HG03457 (cell line): ENCODE measurements around the gene SDR42E1.
"Not testable (repeated sequence)": the region's sequence is repeated elsewhere in the genome, so short reads cannot be mapped to it uniquely, and the experiment has no call there.

Experiments used
- ATAC-seq: cut with Tn5 transposase; IDR thresholded peaks from one replicate; pipeline ENCODE4 v1.9.1; 2021; ENCODE audit warnings: moderate number of reproducible peaks; ENCODE audit not compliant: unreplicated experiment

The SDR42E1 gene

DNA sequence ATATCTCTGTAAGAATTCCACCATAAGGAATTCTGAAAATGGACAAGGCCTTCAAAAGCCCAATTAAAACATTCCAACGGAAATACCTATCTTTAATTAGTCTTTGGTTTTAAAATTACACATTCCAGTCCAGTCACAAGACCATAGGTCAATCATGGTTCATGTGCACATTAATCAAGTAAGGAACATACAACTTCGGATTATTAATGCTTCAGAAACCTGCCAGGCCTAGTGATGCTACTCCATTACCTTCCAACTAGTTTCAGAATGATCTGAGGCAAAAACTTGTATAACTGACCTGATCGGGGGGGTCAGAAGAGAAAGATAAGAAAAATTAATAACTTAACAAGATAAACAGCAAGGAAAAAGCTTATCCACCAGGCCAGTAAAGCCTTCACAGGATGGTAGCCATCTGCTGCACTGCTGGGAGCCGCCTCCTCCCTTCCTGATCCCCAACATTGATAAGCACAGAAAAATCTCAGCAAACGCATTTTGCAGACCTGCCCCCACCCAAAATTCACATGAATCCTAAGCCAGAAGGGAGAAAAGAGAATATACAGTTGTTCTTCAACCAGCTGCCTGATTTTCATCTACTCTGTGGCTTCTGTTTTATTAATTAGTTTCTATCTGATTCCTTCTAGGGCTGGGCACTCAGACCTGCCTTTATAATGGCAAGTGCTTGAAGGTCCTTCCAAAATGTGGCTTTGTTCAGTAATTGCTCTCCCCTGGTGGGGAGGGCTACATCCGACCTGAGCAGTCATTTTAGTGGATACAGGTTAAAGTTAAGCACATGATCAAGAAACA, 6.0 kb downstream of the SDR42E1 start:
- no peak for ATAC-seq

DNA sequence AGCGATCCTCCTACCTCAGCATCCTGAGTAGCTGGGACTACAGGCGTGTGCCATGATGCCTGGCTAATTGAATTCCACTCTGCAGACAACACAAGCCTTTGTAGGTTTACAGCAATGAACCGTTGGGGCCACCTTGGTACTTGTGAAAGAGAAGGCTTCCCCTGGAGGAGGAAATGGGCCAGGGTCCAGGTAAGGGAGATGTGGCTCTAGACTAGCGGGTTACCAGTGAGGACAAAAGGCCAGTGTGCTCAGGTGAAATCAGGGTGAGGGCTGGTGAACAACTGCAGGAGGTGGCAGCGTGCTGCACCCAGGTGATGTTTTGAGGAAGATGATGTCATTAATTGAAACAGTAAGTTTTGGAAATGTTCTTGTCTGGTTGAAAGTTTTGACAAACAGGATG, 6.7 kb downstream of the SDR42E1 start:
- ATAC-seq = no peak

DNA sequence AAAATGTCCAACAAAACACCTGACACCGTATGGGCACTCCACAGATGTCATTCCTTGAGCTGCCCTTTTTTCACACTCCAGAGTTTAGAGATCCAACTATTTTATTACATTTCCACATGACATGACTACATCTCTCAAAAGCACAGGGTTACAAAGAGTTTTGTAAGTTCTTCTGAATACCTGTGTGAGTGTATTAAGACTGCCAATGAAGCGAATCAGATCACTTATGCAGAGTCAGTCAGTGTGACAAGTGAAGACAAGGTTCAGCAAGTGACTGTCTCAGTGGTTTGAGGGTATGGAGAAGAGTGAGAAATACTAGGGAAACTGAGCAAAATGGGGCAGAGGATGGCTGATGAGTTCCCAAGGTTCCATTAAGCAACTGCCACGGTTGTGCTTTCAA, 8.4 kb downstream of the SDR42E1 start:
- no peak for ATAC-seq

DNA sequence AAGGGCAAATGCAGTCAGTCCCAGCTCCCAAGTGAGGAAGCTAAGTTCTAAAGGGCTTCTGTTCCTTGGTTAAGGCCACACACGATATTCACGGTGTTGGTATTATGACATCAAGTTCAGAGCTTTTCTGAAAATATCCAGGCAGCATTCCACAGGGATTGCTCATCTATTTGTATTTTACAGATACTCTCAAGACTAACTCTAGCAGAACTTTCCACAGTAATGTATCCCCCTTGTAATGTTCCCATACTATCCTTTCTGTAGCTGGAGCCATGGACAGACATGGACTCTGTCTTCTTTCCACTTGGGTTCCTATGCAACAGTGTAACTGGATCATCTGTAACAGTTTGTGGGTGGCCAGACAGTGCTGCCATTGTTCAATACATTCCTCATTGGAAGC, 13.5 kb downstream of the SDR42E1 start:
- ATAC-seq = no peak

DNA sequence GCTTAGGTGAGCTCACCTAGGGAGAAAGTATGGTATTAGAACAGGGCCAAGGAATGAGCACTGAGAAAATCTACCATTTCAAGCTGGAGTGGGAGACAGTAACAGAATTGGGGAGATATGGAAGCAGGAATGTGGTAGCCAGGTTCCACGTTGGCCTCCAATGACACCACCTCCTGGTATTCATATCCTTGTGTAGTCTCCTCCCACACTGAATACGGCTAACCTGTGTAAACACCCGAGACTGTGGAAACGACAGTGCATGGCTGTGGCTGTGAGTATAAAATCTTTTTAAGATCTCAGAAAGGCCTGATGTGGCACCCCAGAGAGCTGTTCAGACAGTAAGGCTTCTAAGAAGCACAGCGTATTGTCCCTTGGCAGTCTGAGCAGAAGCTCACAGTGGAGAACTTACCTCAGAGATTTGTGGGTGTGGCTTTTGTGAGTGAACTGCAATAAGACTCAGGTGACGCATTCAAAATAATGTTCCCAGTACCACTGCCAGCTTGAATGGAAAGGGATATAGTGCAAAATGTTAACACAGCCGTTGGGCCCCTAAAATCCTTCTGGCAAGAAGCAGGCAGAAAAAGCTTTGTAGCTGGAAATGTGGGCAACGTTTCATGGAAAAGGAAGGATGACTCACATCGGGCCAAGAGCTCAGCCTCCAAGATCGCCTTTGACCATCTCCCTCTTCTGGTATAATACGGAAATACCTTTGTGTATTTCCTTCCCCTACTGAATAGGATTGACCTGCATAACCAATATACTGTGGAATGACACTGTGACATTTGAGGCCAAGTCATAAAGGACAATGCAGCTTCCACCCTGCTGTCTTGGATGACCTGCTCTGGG, 14.4 kb downstream of the SDR42E1 start:
- no peak for ATAC-seq

DNA sequence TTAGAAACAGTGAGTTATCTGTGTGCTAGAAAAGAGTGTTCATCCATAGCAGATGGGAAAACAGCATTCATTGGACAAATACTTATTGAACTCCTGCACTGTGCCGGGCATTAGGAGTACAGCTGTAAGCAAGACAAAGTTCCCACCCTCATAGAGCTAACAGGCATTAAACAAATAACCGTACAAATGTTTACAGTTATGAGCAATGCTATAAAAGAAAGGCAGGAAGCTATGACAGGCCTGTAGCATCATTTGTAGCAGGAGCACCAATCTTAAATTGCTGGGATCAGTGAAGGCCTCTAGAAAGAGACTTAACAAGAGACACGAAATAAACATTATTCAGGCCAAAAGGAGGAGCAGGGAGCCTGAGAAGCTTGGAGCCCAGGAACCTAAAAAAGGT, 15.6 kb downstream of the SDR42E1 start:
- ATAC-seq = no peak

DNA sequence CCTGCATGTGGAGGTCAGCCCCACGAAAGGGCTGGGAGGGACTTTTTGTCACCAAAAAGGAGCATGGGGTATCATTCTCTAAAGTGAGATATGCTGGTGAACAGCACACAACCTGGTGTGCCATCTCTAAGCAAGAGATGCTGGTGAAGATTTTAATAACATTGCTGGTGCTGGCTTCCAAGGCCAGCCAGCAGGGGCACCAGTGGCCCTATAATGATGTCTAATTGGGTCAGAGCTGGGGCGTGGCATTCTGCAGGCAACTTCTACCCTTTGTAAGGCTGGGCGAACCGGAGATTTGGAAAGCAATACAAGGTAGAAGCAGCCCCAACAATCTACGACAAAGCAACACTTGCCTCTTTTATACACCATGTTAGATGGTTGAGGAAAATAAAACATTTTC, 16.8 kb downstream of the SDR42E1 start:
- ATAC-seq = no peak

DNA sequence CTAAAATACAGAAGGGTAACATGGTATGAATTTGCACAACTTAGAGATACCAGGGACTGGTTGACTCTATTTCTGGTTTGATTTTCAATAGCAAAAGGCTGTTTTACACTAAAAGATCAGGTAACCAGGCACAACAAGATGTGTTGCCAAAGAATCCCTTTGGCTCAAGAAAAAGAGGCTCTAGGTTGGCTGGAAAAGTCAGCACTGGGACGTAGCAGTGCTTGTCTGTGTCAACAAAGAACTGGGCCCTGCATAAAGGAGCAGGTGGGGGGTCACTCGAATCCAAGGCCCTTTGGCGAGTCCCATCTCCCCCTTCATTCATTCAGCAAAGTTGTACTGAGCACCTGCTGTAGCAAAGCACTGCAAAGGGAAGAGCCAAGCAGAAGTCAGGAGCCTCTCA, 18.4 kb downstream of the SDR42E1 start:
- ATAC-seq = no peak

DNA sequence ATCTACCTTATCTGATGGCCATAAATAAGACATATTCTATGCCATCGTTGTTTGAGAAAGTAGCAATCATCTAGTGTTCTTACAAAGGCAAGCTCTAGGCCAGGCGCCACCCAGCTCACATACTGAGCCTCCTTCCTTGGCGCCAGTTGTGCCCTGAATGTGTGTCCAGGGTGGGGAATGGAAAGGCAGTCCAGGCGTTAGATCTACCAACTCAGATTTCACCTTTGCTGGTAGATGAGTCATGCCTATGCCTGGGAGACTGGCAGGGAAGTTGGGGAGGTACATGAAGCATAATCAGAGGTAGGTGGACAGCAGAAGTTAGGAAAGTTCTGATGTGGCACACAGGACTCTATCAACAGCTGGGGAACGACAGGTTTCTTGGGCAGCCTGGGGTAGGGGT, 23.6 kb downstream of the SDR42E1 start:
- ATAC-seq = no peak

DNA sequence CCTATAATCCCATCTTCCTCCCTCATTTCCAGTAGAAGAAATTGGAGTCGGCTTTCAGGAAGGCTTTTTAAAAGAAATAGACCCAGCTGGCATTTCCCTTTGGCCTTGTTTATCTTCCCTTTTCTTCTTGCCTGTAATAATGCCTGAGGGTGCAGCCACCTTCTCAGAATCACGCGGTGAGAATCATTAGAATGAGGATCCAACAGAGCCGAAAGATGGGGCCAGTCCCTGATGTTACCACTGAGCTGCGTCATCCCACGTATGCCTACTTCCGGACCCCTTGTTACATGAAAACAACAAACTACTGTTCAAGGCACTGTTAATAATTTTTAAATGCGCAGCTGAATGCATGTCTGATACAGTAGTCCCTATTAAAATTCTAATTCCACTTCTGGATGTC, 24.1 kb downstream of the SDR42E1 start:
- ATAC-seq = no peak

DNA sequence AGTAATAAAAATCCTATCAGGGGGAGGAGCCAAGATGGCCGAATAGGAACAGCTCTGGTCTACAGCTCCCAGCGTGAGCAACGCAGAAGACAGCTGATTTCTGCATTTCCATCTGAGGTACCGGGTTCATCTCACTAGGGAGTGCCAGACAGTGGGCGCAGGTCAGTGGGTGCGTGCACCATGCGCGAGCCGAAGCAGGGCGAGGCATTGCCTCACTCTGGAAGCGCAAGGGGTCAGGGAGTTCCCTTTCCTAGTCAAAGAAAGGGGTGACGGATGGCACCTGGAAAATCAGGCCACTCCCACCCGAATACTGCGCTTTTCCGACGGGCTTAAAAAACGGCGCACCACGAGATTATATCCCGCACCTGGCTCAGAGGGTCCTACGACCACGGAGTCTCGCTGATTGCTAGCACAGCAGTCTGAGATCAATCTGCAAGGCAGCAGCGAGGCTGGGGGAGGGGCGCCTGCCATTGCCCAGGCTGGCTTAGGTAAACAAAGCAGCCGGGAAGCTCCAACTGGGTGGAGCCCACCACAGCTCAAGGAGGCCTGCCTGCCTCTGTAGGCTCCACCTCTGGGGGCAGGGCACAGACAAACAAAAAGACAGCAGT, 33.8 kb downstream of the SDR42E1 start:
- ATAC-seq = not testable (repeated sequence)

DNA sequence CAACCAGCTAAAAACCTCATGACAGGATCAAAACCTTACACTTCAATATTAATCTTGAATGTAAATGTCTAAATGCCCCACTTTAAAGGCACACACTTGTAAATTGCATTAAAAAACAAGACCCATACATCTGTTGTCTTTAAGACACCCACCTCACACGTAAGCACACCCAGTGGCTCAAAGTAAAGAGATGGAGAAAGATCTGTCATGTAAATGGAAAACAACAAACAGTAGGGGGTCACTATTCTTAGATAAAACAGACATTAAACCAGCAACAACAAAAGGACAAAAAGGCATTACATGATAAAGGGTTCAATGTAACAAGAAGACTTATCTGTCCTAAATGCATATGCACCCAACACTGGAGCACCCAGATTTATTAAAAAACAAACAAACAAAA, 35.6 kb downstream of the SDR42E1 start:
- no peak for ATAC-seq

DNA sequence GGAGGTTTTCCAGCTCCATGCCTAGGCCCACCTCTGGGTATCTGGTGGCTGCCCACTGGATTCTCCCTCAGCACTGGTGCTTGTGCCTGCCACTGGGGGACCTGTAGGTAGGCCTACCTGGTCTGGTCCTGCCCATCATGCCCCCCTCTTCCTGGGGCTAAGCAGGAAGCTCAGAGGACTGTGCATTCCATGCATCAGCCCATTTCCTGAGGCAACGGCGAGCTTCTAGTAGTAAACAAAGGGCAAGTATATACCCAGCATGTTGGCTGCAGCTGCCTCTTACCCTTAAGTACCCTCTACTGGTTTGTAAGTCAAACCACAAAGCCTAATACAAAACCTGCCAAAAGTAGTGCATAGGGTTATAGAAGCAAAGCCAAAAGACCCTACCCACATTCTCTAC, 37.5 kb downstream of the SDR42E1 start:
- ATAC-seq = no peak

DNA sequence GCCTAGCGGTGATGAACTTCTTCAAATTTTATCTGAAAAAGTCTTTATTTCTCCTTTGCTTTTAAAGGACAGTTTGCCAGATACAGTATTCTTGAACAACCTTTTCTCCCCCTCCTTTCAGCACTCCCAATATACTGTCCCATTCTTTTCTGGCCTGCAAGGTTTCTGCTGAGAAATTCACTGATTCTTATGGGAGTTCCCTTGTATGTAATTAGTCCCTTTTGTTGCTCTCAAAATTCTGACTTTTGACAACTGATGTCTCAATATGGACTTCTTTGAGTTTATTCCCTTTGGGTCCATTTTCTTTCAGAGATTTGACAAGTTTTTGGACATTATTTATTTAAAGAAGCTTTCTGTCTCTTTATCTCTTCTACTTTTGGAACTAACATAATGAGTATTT, 39.4 kb downstream of the SDR42E1 start:
- no peak for ATAC-seq

DNA sequence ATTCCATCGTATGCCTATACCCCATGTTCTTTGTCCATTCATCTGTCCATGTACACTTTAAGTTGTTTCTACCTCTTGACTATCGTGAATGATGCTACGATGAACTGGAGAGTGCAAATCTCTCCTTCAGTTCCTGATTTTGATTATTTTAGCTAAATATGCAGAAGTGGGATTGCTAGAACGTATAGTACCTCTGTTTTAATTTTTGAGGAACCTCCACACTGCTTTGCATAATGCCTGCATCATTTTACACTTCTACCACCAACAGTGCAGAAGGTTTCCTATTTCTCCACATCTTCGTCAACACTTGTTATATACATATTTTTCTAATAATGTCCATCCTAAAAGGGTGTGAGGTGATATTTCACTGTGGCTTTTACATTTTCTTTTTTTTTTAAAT, 43.9 kb downstream of the SDR42E1 start:
- no peak for ATAC-seq

DNA sequence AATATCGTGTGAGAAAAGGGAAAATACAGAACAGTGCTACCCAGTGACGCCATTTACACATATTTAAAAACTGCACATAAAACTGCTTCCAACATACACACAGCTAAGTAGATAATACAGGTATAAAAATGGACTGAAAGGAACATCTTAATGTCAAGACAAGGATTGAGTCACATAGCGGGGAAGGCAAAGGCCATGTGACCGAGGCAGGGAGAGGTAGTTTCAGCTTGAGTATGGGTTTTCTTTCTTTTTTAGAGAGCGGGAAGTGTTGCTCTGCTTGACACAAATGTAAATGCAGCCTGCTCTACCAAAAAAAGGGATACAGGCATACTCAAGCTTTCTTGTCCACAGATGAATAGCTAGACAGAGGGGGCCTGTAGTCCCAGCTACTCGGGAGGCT, 46.5 kb downstream of the SDR42E1 start:
- ATAC-seq = no peak

DNA sequence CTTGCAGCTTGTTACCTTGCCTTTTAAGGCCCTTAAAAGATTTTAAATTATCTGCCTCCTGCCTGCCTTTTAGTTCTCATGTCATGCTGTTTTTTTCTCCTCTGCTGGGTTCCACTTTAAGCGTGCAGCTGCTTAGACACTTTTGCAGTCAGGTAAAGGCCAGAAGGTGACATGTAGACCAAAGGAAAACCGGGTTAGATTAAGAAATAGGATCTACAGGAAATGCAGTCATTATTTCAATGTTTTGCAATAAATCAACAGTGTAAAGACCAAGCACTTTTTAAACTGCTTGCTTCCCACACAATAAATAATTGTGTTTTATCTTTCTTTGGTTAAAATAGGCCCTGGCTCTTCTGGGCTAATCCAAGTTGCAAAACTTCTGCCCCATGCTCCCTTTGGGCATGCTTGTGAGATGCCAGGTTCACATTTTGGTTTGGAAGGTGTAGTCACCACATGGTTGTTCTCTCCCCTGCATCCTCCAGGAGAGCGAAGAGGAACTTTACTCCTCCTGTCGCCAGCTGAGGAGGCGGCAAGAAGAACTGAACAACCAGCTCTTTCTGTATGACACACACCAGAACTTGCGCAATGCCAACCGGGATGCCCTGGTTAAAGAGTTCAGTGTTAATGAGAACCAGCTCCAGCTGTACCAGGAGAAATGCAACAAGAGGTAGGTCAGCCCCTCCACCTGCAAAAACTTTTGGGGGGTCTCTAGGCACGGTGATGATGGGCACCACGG, 54.9 kb downstream of the SDR42E1 start:
- ATAC-seq = no peak

DNA sequence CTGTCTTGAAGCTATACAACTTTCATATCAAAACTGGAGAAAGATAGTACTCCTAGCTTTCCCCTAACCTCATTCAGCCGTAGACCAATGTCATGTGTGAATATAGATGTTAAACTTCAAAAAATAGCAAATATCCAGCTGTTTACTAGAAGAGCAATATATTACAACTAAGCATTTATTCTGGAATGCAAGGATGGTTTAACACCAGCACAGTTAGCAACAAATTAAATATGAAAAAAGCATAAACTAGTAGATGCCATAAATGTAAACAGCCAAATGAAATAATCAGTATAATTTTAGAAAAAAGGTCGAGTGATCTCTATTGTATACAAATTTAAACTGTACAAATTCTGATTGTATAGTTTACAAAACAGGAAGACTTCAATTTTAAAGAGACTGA, 59.7 kb downstream of the SDR42E1 start:
- ATAC-seq = no peak

DNA sequence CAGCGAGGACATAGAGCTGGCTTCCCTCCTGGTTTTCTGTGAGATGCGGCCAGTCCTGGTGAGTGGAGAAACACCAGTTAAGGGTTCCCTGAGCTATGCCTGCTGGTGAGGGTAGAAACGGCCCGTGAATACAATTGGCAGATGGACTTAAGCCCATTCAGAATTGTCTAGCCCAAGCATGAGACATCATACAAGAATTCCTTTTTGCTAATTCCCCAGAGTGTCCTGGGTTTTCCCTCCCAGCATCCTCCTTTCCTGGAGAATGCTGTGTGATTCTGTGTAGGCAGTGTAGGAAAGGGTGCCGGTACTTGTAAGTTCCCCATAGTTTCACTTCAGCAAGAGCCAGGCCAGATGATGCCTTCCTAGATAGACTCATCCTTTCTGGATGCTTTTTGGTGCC, 65.1 kb downstream of the SDR42E1 start:
- ATAC-seq = no peak

DNA sequence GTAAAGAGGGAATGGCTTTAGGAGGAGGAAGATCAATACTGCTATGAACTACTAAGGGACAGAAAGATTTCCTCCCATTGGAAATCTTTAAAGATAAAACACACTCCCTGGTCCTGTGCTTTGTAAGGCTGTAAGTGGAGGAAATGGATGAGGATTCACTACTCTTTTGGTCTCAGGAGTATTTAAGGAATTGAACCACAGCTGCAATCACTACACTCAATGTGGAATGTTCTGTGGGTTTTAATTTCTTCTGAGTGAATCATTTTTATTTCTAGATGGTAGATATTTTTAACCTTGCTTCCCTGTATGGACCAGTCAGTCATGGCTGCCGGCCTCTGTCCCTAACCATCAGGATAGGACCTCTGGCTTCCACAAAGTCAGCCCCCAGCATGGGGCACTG, 65.6 kb downstream of the SDR42E1 start:
- no peak for ATAC-seq

DNA sequence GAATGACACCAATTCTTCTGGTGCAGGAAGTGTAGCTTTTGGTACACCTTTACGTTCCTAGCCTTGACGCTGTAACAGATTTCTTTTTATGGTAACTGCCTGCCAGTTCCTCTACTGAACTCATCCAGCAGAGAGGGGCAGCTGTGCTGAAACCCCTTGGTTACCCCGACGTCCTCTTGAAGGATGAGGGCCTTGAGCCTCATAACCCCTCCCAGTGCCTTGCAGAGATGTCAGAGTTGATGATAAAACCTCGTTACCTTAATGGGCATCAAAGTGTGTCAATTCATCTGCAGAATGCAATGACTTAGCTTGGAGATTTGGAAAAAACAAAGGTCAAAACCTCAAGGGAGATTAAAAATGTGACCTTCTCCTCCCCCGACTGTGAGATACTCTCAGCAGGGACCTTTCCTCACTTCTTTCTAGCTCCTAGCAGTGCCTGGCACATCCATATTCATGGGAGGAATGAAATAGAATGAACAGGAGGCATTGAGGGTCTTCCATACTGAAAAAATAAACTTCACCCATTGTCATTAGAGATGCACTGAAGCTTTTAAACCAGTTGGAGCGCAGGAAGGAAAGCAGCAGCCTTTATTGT, 69.2 kb downstream of the SDR42E1 start:
- no peak for ATAC-seq
